HG02840 (cell line): Measurements from ENCODE around the gene OR52L1.

ENCODE experiments used
- ATAC-seq: cut with Tn5 transposase; IDR thresholded peaks from one replicate; pipeline ENCODE4 v1.9.1; 2021; ENCODE audit warnings: mild to moderate bottlenecking, moderate library complexity, moderate number of reproducible peaks; ENCODE audit not compliant: unreplicated experiment, low FRiP score

Gene OR52L1

GRCh38 chr11:5941951-5942350 lies 44.8 kb downstream of the OR52L1 start, which contains the start of gene OR56A3:
OR56A3 (plus strand) TSS chr11:5942251; CDS start chr11:5947347, 5,096 bp downstream.
- ATAC-seq: no peak

- ATAC-seq: no peak
Measured at GRCh38 chr11:5940748-5941147, 46.0 kb downstream of the OR52L1 start.

- ATAC-seq: no peak
Measured at GRCh38 chr11:5938603-5938965, 48.2 kb downstream of the OR52L1 start.

GRCh38 chr11:5937868-5938602 lies 48.8 kb downstream of the OR52L1 start:
- no peak for ATAC-seq
